Activated CD4-positive, alpha-beta T cell treated with anti-CD3 and anti-CD28 coated beads for 4 hours (primary cell): ENCODE data around the gene AHCYL2.
"Not testable (repeated sequence)": the region's sequence is repeated elsewhere in the genome, so short reads cannot be mapped to it uniquely, and the experiment has no call there.

ENCODE experiments used
- DNase-seq, 2 donors: peaks; one replicate each; pipeline ENCODE4 v3.0.0-alpha.2; 2020

The AHCYL2 gene

GRCh38 chr7:129431911-129432643, 207.2 kb downstream of the AHCYL2 start:
- DNase-seq: no peak

GRCh38 chr7:129433847-129434674, 209.2 kb downstream of the AHCYL2 start, which contains the start of gene STRIP2:
Gene STRIP2, plus strand, starts transcription at chr7:129434432. Its CDS starts 41 bp downstream, at chr7:129434473.
- DNase-seq: peak; percentile 88

- DNase-seq: no peak
Observed at GRCh38 chr7:129434675-129435318, 210.0 kb downstream of the AHCYL2 start.

- no peak for DNase-seq
Observed at GRCh38 chr7:129435414-129435829, 210.6 kb downstream of the AHCYL2 start.

GRCh38 chr7:129436335-129436923, 211.6 kb downstream of the AHCYL2 start:
- no peak for DNase-seq

GRCh38 chr7:129437190-129437589, 212.4 kb downstream of the AHCYL2 start:
- no peak for DNase-seq

- no peak for DNase-seq
Observed at GRCh38 chr7:129438281-129438838, 213.5 kb downstream of the AHCYL2 start.

- DNase-seq: peak; percentile 20 to 23
Observed at GRCh38 chr7:129438839-129439651, 214.2 kb downstream of the AHCYL2 start.

GRCh38 chr7:129439963-129440625, 215.3 kb downstream of the AHCYL2 start:
- DNase-seq: no peak

GRCh38 chr7:129443612-129444011, 218.8 kb downstream of the AHCYL2 start:
- no peak for DNase-seq

- DNase-seq: not testable (repeated sequence)
Observed at GRCh38 chr7:129444776-129445175, 219.9 kb downstream of the AHCYL2 start.

- not testable (repeated sequence) for DNase-seq
Observed at GRCh38 chr7:129446925-129447324, 222.1 kb downstream of the AHCYL2 start.

- DNase-seq: not testable (repeated sequence)
Observed at GRCh38 chr7:129447445-129447844, 222.6 kb downstream of the AHCYL2 start.

- not testable (repeated sequence) for DNase-seq
Observed at GRCh38 chr7:129448608-129449007, 223.8 kb downstream of the AHCYL2 start.

GRCh38 chr7:129450295-129450694, 225.5 kb downstream of the AHCYL2 start:
- DNase-seq: no peak

GRCh38 chr7:129452589-129453231, 227.9 kb downstream of the AHCYL2 start:
- DNase-seq: no peak

GRCh38 chr7:129453510-129454248, 228.8 kb downstream of the AHCYL2 start:
- DNase-seq: no peak

- DNase-seq: no peak
Observed at GRCh38 chr7:129454249-129454551, 229.4 kb downstream of the AHCYL2 start.

- no peak for DNase-seq
Observed at GRCh38 chr7:129456421-129456820, 231.6 kb downstream of the AHCYL2 start.

- DNase-seq: no peak
Observed at GRCh38 chr7:129457101-129457500, 232.3 kb downstream of the AHCYL2 start.
